ENCODE data around the gene CD84.
"Not testable (repeated sequence)": the region's sequence is repeated elsewhere in the genome, so short reads cannot be mapped to it uniquely, and the experiment has no call there.

The CD84 gene

GRCh38 chr1:160579216-160579701, at the start of gene CD84:
CD84 (minus strand) TSS chr1:160579496; CDS start chr1:160579437, 59 bp downstream.
- Histone ChIP-seq H3K36me3 (no peaks in the 10 kb centered on the region), H3K4me1 (ENCODE audit: control insufficient read depth in 1 of 2, insufficient read depth in 1 of 2, low read depth in 1 of 2, low read length in 1 of 2) (peaks cover 28 to 57% of the 10 kb centered on the region in 2 experiments), H3K4me3 (ENCODE audit: low read depth in 1 of 2, low read length in 1 of 2) (peak within 1 kb of the TSS; percentile 26 to 48), H3K27me3 (no peaks in the 10 kb centered on the region), H3K27ac (peak within 1 kb of the TSS; percentile 66), H3K9me3 (no peaks in the 10 kb centered on the region)
- TF ChIP-seq CTCF (IDR thresholded peaks at IDR 0.05) = no peak

- Histone ChIP-seq H3K4me1 (ENCODE audit: control insufficient read depth in 1 of 2, insufficient read depth in 1 of 2, low read depth in 1 of 2, low read length in 1 of 2) (peaks cover 13 to 14% of the 10 kb centered on the region in 2 experiments), H3K27ac (no peak overlapping the region)
These were observed 49.5 kb upstream of the CD84 start for GRCh38 chr1:160628799-160629263.

GRCh38 chr1:160627677-160628289, 48.5 kb upstream of the CD84 start:
- H3K9me3 ChIP-seq; H3K27me3 ChIP-seq; H3K27ac ChIP-seq; H3K4me3 ChIP-seq (ENCODE audit: low read depth in 1 of 2, low read length in 1 of 2); H3K36me3 ChIP-seq: not testable (repeated sequence)
- peaks cover 13 to 14% of the 10 kb centered on the region in 2 experiments for H3K4me1 ChIP-seq (ENCODE audit: control insufficient read depth in 1 of 2, insufficient read depth in 1 of 2, low read depth in 1 of 2, low read length in 1 of 2)

More at GRCh38 chr1:160628799-160629263, 49.5 kb upstream of the CD84 start:
- H3K4me3 ChIP-seq (ENCODE audit: low read depth in 1 of 2, low read length in 1 of 2) = no peak overlapping the region
- no peaks in the 10 kb centered on the region for H3K27me3 ChIP-seq
- H3K36me3 ChIP-seq = no peaks in the 10 kb centered on the region
- H3K9me3 ChIP-seq = no peaks in the 10 kb centered on the region
- no peak for TF ChIP-seq CTCF (IDR thresholded peaks at IDR 0.05)

- Histone ChIP-seq H3K27ac (no peak overlapping the region), H3K9me3 (no peaks in the 10 kb centered on the region), H3K4me3 (ENCODE audit: low read depth in 1 of 2, low read length in 1 of 2) (no peak overlapping the region), H3K36me3 (no peaks in the 10 kb centered on the region), H3K27me3 (no peaks in the 10 kb centered on the region), H3K4me1 (ENCODE audit: control insufficient read depth in 1 of 2, insufficient read depth in 1 of 2, low read depth in 1 of 2, low read length in 1 of 2) (peaks cover 13 to 14% of the 10 kb centered on the region in 2 experiments)
- no peak for TF ChIP-seq CTCF (IDR thresholded peaks at IDR 0.05)
These were observed 47.4 kb upstream of the CD84 start for GRCh38 chr1:160626509-160627342.

- Histone ChIP-seq H3K36me3 (no peaks in the 10 kb centered on the region), H3K27ac (no peak overlapping the region), H3K4me3 (ENCODE audit: low read depth in 1 of 2, low read length in 1 of 2) (no peak overlapping the region), H3K4me1 (ENCODE audit: control insufficient read depth in 1 of 2, insufficient read depth in 1 of 2, low read depth in 1 of 2, low read length in 1 of 2) (peaks cover 13 to 14% of the 10 kb centered on the region in 2 experiments), H3K9me3 (no peaks in the 10 kb centered on the region), H3K27me3 (no peaks in the 10 kb centered on the region)
- TF ChIP-seq CTCF (IDR thresholded peaks at IDR 0.05) = no peak
These were observed 46.6 kb upstream of the CD84 start for GRCh38 chr1:160625725-160626498.

Measured in neutrophil (primary cell).